Mesothelial cell of epicardium (in vitro differentiated cells): Measurements from ENCODE around the gene D2HGDH. TPM values are rescaled to one million over a fixed set of nuclear protein-coding genes. Genes with fewer than 3 reads are reported as not detected.

ENCODE experiments used
- DNase-seq, 2 experiments: peaks; one replicate each; pipeline ENCODE4 v3.0.0; 2021; ENCODE audit warnings: low spot score in 2 of 2; ENCODE audit not compliant: unreplicated experiment in 2 of 2
- H3K27ac Mint-ChIP-seq: 2 replicates; pipeline ENCODE4 v1.8.0; 2021; ENCODE audit warnings: mixed read lengths
- H3K27me3 Mint-ChIP-seq: 2 replicates; pipeline ENCODE4 v1.8.0; 2021; ENCODE audit warnings: low read depth, mixed read lengths
- H3K36me3 Mint-ChIP-seq: 2 replicates; pipeline ENCODE4 v1.8.0; 2021; ENCODE audit warnings: mixed read lengths
- H3K4me1 Mint-ChIP-seq: 2 replicates; pipeline ENCODE4 v1.8.0; 2021; ENCODE audit warnings: mixed read lengths
- H3K4me3 Mint-ChIP-seq: 2 replicates; pipeline ENCODE4 v1.8.0; 2021; ENCODE audit warnings: mild to moderate bottlenecking, moderate library complexity, mixed read lengths
- H3K9me3 Mint-ChIP-seq: 2 replicates; pipeline ENCODE4 v1.8.0; 2021; ENCODE audit warnings: mixed read lengths
- CTCF ChIP-seq: fragments of 200-600 bp; sonication (generic); IDR thresholded peaks from one replicate; pipeline ENCODE4 v1.5.0; 2021; ENCODE audit warnings: antibody characterized with exemption; ENCODE audit not compliant: unreplicated experiment
- total RNA-seq: library from RNA; stranded (reverse); gene quantifications from 3 replicates; pipeline ENCODE4 v1.2.1, GENCODE V29; 2021

D2HGDH gene
- total RNA-seq, 1 donor from 2014 or later = 60.3 TPM

GRCh38 chr2:241733391-241734207 is 831 bp upstream of the D2HGDH start:
- peak overlapping the region; percentile 62 for H3K4me3 Mint-ChIP-seq
- no peaks in the 10 kb centered on the region for H3K9me3 Mint-ChIP-seq
- H3K36me3 Mint-ChIP-seq = no peaks in the 10 kb centered on the region

GRCh38 chr2:241734208-241734466 is 293 bp upstream of the D2HGDH start:
- DNase-seq = no peak
- TF ChIP-seq CTCF = no peak
- Mint-ChIP-seq H3K27ac (no peak overlapping the region), H3K36me3 (no peaks in the 10 kb centered on the region), H3K27me3 (no peaks in the 10 kb centered on the region), H3K4me3 (peak overlapping the region; percentile 62), H3K9me3 (no peaks in the 10 kb centered on the region), H3K4me1 (peaks cover 12% of the 10 kb centered on the region)

More at GRCh38 chr2:241733391-241734207, 831 bp upstream of the D2HGDH start:
- TF ChIP-seq CTCF = no peak
- no peak for DNase-seq
- Mint-ChIP-seq H3K27me3 (no peaks in the 10 kb centered on the region), H3K27ac (no peak overlapping the region), H3K4me1 (peaks cover 12% of the 10 kb centered on the region)

- no peaks in the 10 kb centered on the region for H3K27me3 Mint-ChIP-seq
- DNase-seq = no peak
- peak overlapping the region; percentile 81 for H3K4me3 Mint-ChIP-seq
- H3K27ac Mint-ChIP-seq = peak overlapping the region; percentile 22
- H3K36me3 Mint-ChIP-seq = peaks cover 1% of the 10 kb centered on the region
- H3K9me3 Mint-ChIP-seq = no peaks in the 10 kb centered on the region
- peaks cover 10% of the 10 kb centered on the region for H3K4me1 Mint-ChIP-seq
- TF ChIP-seq CTCF = no peak
Observed at GRCh38 chr2:241736111-241736510, 1.7 kb downstream of the D2HGDH start.

- Mint-ChIP-seq H3K27ac (no peak overlapping the region), H3K36me3 (peaks cover 2% of the 10 kb centered on the region)
- no peak for DNase-seq
Observed at GRCh38 chr2:241738040-241738686, 3.7 kb downstream of the D2HGDH start.

GRCh38 chr2:241739177-241739576 is 4.7 kb downstream of the D2HGDH start:
- Mint-ChIP-seq H3K27ac (no peak overlapping the region), H3K36me3 (peaks cover 5% of the 10 kb centered on the region), H3K9me3 (no peaks in the 10 kb centered on the region), H3K4me3 (no peak overlapping the region), H3K4me1 (peaks cover 7% of the 10 kb centered on the region), H3K27me3 (no peaks in the 10 kb centered on the region)
- TF ChIP-seq CTCF = no peak
- DNase-seq = no peak

More at GRCh38 chr2:241738040-241738686, 3.7 kb downstream of the D2HGDH start:
- no peak for TF ChIP-seq CTCF
- H3K9me3 Mint-ChIP-seq = no peaks in the 10 kb centered on the region
- H3K4me1 Mint-ChIP-seq = peaks cover 7% of the 10 kb centered on the region
- H3K27me3 Mint-ChIP-seq = no peaks in the 10 kb centered on the region
- H3K4me3 Mint-ChIP-seq = no peak overlapping the region
